Measurements from ENCODE around the gene CPVL.

Gene CPVL

DNA sequence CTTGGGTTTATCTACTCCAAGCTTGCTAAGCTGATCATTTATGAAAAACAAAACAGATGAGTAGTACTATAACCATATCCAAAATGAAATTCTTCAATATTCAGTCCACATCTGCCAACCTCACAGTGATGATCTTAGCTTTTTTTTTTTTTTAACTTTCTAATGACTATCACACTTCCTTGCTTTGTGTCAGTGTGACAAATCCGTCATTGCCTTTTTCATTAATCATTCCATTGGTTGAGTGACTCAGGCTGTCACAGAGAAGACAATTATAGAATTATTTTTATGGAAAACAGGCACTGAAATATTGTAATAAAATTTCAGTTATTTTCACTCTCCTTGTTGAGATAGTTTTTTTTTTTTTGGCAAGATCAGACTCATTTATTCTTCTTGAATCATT, 70.7 kb downstream of the CPVL start:
- no peaks in the 10 kb centered on the region for H3K27me3 ChIP-seq (ENCODE audit: control insufficient read depth, insufficient read depth, low read length)
- H3K9ac ChIP-seq (ENCODE audit: low read depth, low read length), result no peak overlapping the region
- no peaks in the 10 kb centered on the region for H3K36me3 ChIP-seq (ENCODE audit: control insufficient read depth, insufficient read depth, low read length)
- peaks cover 10% of the 10 kb centered on the region for H3K4me1 ChIP-seq (ENCODE audit: control insufficient read depth, insufficient read depth, low read length)
- H3K9me3 ChIP-seq (ENCODE audit: control insufficient read depth, insufficient read depth, low read length), result no peaks in the 10 kb centered on the region
- H3K4me3 ChIP-seq (ENCODE audit: low read depth, low read length), result no peak overlapping the region
- no peak overlapping the region for H3K27ac ChIP-seq (ENCODE audit: low read depth, low read length)

DNA sequence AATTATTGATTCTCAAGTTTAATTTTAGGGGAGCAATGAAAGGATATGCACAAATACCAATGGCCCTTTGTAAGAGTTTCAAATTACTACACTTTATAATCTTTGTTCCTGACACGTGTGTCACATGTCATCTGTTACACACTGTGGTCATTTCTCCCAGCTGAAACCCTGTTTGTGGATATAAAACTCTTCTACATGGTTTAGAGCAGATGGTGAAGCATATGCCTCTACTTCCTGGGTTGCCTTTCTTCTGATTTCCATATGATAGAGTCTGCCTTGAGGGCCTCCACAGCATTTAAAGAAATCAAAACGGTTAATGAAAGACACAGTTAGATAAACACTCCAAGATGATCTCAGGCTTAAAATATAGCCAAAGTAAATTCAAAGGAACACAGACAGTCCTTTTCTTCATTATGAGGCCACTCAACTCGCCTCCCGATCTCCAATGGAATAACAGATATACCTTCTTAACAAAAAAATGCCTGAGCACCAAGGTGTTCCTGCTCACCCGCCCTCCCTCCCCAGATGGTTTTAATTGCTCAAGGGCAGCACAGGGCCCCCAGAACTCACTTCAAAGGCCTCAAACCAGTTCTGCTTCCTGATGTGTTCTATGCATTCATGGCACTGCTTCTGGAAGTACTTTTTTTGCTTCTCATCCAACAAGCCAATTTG, 75.0 kb downstream of the CPVL start:
- Histone ChIP-seq H3K4me3 (ENCODE audit: low read depth, low read length) (no peak overlapping the region), H3K4me1 (ENCODE audit: control insufficient read depth, insufficient read depth, low read length) (peaks cover 4% of the 10 kb centered on the region; the same call in 1 of the 2 replicates), H3K27ac (ENCODE audit: low read depth, low read length) (no peak overlapping the region), H3K9me3 (ENCODE audit: control insufficient read depth, insufficient read depth, low read length) (no peaks in the 10 kb centered on the region), H3K27me3 (ENCODE audit: control insufficient read depth, insufficient read depth, low read length) (no peaks in the 10 kb centered on the region), H3K9ac (ENCODE audit: low read depth, low read length) (no peak overlapping the region), H3K36me3 (ENCODE audit: control insufficient read depth, insufficient read depth, low read length) (no peaks in the 10 kb centered on the region)

- Histone ChIP-seq H3K9ac (ENCODE audit: low read depth, low read length) (no peak overlapping the region), H3K4me3 (ENCODE audit: low read depth, low read length) (no peak overlapping the region), H3K27me3 (ENCODE audit: control insufficient read depth, insufficient read depth, low read length) (no peaks in the 10 kb centered on the region), H3K9me3 (ENCODE audit: control insufficient read depth, insufficient read depth, low read length) (no peaks in the 10 kb centered on the region), H3K27ac (ENCODE audit: low read depth, low read length) (no peak overlapping the region), H3K4me1 (ENCODE audit: control insufficient read depth, insufficient read depth, low read length) (peaks cover 4% of the 10 kb centered on the region; the same call in 1 of the 2 replicates), H3K36me3 (ENCODE audit: control insufficient read depth, insufficient read depth, low read length) (no peaks in the 10 kb centered on the region)
Measured at GRCh38 chr7:29066641-29067040, 79.7 kb downstream of the CPVL start.

GRCh38 chr7:29065181-29065857, 81.0 kb downstream of the CPVL start:
- Histone ChIP-seq H3K9ac (ENCODE audit: low read depth, low read length) (no peak overlapping the region), H3K27me3 (ENCODE audit: control insufficient read depth, insufficient read depth, low read length) (no peaks in the 10 kb centered on the region), H3K27ac (ENCODE audit: low read depth, low read length) (no peak overlapping the region), H3K4me1 (ENCODE audit: control insufficient read depth, insufficient read depth, low read length) (no peaks in the 10 kb centered on the region), H3K36me3 (ENCODE audit: control insufficient read depth, insufficient read depth, low read length) (no peaks in the 10 kb centered on the region), H3K4me3 (ENCODE audit: low read depth, low read length) (no peak overlapping the region), H3K9me3 (ENCODE audit: control insufficient read depth, insufficient read depth, low read length) (no peaks in the 10 kb centered on the region)

DNA sequence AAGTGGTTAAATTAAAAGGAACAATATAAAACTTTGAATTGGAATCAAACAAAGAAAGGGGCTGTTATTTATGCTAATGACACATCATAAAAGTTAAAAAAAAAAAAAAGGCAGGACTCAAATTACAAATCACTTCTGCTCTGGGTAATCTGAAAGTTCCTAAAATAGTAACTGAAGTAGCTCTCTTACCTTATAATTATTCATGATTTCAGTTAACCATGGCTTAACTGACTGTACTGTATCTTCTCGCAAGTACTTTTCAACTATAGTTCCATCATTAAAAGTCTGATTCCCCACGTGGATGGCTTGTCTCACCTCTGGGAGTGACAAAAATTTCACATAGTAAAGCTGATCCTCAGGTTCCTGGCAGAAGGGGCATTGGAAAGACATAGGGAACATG, 82.5 kb downstream of the CPVL start:
- Histone ChIP-seq H3K4me3 (ENCODE audit: low read depth, low read length) (no peak overlapping the region), H3K27me3 (ENCODE audit: control insufficient read depth, insufficient read depth, low read length) (no peaks in the 10 kb centered on the region), H3K4me1 (ENCODE audit: control insufficient read depth, insufficient read depth, low read length) (no peaks in the 10 kb centered on the region), H3K9me3 (ENCODE audit: control insufficient read depth, insufficient read depth, low read length) (no peaks in the 10 kb centered on the region), H3K27ac (ENCODE audit: low read depth, low read length) (no peak overlapping the region), H3K9ac (ENCODE audit: low read depth, low read length) (no peak overlapping the region), H3K36me3 (ENCODE audit: control insufficient read depth, insufficient read depth, low read length) (no peaks in the 10 kb centered on the region)

GRCh38 chr7:29063236-29063635, 83.1 kb downstream of the CPVL start:
- no peaks in the 10 kb centered on the region for H3K27me3 ChIP-seq (ENCODE audit: control insufficient read depth, insufficient read depth, low read length)

GRCh38 chr7:29053105-29053872, 93.0 kb downstream of the CPVL start:
- Histone ChIP-seq H3K4me3 (ENCODE audit: low read depth, low read length) (no peak overlapping the region), H3K27ac (ENCODE audit: low read depth, low read length) (no peak overlapping the region), H3K27me3 (ENCODE audit: control insufficient read depth, insufficient read depth, low read length) (no peaks in the 10 kb centered on the region), H3K9ac (ENCODE audit: low read depth, low read length) (no peak overlapping the region), H3K36me3 (ENCODE audit: control insufficient read depth, insufficient read depth, low read length) (no peaks in the 10 kb centered on the region), H3K9me3 (ENCODE audit: control insufficient read depth, insufficient read depth, low read length) (no peaks in the 10 kb centered on the region), H3K4me1 (ENCODE audit: control insufficient read depth, insufficient read depth, low read length) (no peaks in the 10 kb centered on the region)

More at GRCh38 chr7:29063236-29063635, 83.1 kb downstream of the CPVL start:
- Histone ChIP-seq H3K4me3 (ENCODE audit: low read depth, low read length) (no peak overlapping the region), H3K9me3 (ENCODE audit: control insufficient read depth, insufficient read depth, low read length) (no peaks in the 10 kb centered on the region), H3K27ac (ENCODE audit: low read depth, low read length) (no peak overlapping the region), H3K36me3 (ENCODE audit: control insufficient read depth, insufficient read depth, low read length) (no peaks in the 10 kb centered on the region), H3K9ac (ENCODE audit: low read depth, low read length) (no peak overlapping the region), H3K4me1 (ENCODE audit: control insufficient read depth, insufficient read depth, low read length) (no peaks in the 10 kb centered on the region)

- H3K27me3 ChIP-seq (ENCODE audit: control insufficient read depth, insufficient read depth, low read length), result no peaks in the 10 kb centered on the region
- peaks cover 32% of the 10 kb centered on the region for H3K4me1 ChIP-seq (ENCODE audit: control insufficient read depth, insufficient read depth, low read length)
- H3K36me3 ChIP-seq (ENCODE audit: control insufficient read depth, insufficient read depth, low read length), result no peaks in the 10 kb centered on the region
- H3K4me3 ChIP-seq (ENCODE audit: low read depth, low read length), result peak overlapping the region; percentile 7; the same call in 1 of the 2 replicates
- no peaks in the 10 kb centered on the region for H3K9me3 ChIP-seq (ENCODE audit: control insufficient read depth, insufficient read depth, low read length)
- H3K27ac ChIP-seq (ENCODE audit: low read depth, low read length), result no peak overlapping the region
- no peak overlapping the region for H3K9ac ChIP-seq (ENCODE audit: low read depth, low read length)
Measured at GRCh38 chr7:29046978-29047377, 99.4 kb downstream of the CPVL start.

GRCh38 chr7:29045258-29046086, 100.9 kb downstream of the CPVL start:
- H3K9ac ChIP-seq (ENCODE audit: low read depth, low read length), result no peak overlapping the region
- peaks cover 32% of the 10 kb centered on the region for H3K4me1 ChIP-seq (ENCODE audit: control insufficient read depth, insufficient read depth, low read length)
- H3K27me3 ChIP-seq (ENCODE audit: control insufficient read depth, insufficient read depth, low read length), result no peaks in the 10 kb centered on the region
- H3K4me3 ChIP-seq (ENCODE audit: low read depth, low read length), result no peak overlapping the region
- H3K36me3 ChIP-seq (ENCODE audit: control insufficient read depth, insufficient read depth, low read length), result no peaks in the 10 kb centered on the region
- no peak overlapping the region for H3K27ac ChIP-seq (ENCODE audit: low read depth, low read length)
- no peaks in the 10 kb centered on the region for H3K9me3 ChIP-seq (ENCODE audit: control insufficient read depth, insufficient read depth, low read length)

- no peaks in the 10 kb centered on the region for H3K9me3 ChIP-seq (ENCODE audit: control insufficient read depth, insufficient read depth, low read length)
- H3K27me3 ChIP-seq (ENCODE audit: control insufficient read depth, insufficient read depth, low read length), result no peaks in the 10 kb centered on the region
- H3K4me1 ChIP-seq (ENCODE audit: control insufficient read depth, insufficient read depth, low read length), result peaks cover 32% of the 10 kb centered on the region
- no peak overlapping the region for H3K9ac ChIP-seq (ENCODE audit: low read depth, low read length)
- H3K36me3 ChIP-seq (ENCODE audit: control insufficient read depth, insufficient read depth, low read length), result no peaks in the 10 kb centered on the region
- no peak overlapping the region for H3K4me3 ChIP-seq (ENCODE audit: low read depth, low read length)
- H3K27ac ChIP-seq (ENCODE audit: low read depth, low read length), result no peak overlapping the region
Measured at GRCh38 chr7:29044554-29044953, 101.8 kb downstream of the CPVL start.
